Stimulated activated CD8-positive, alpha-beta memory T cell treated with anti-CD3 and anti-CD28 coated beads, Interleukin-12 subunit alpha, Interleukin-12 subunit beta, amount 100 ng/mL, for 24 hours (primary cell): Measurements from ENCODE around the gene TMPO.
"Not testable (repeated sequence)": the region's sequence is repeated elsewhere in the genome, so short reads cannot be mapped to it uniquely, and the experiment has no call there.

ENCODE experiments used
- DNase-seq: peaks from one replicate; pipeline ENCODE4 v3.0.0-alpha.2; 2020; ENCODE audit errors: extremely low read depth

The TMPO gene

GRCh38 chr12:98515287-98516110 lies at the start of gene TMPO:
Gene TMPO, plus strand, starts transcription at chr12:98515590. Its CDS starts 278 bp downstream, at chr12:98515868.
- DNase-seq = peak; percentile 85

DNA sequence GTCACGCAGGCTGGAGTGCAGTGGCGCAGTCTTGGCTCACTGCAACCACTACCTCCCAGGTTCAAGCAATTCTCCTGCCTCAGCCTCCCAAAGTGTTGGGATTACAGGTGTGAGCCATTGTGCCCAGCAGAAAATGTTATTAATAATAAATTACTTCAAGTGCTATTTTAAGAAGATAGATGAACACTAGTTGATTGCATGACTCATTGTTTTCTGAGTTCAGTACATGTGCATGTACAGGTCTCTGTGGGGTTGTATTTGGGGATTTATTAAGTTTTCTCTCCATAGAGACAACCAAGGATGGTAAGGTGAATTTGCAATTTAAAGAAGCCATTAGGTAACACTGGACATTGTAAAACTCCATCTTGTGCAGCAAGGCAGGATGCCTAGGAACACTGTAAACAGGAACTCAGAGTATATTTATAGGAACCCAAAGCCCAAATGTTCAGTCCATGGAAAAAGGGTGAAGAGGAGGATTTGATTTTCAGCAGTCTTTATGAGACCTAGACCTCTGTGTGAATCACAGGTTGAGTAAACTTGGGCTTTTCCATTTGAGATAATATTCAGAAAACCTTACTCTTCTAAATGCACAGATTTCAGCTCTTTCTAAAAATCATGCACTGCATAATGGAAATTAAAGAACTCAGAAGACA lies 49.3 kb upstream of the TMPO start:
- DNase-seq = no peak

DNA sequence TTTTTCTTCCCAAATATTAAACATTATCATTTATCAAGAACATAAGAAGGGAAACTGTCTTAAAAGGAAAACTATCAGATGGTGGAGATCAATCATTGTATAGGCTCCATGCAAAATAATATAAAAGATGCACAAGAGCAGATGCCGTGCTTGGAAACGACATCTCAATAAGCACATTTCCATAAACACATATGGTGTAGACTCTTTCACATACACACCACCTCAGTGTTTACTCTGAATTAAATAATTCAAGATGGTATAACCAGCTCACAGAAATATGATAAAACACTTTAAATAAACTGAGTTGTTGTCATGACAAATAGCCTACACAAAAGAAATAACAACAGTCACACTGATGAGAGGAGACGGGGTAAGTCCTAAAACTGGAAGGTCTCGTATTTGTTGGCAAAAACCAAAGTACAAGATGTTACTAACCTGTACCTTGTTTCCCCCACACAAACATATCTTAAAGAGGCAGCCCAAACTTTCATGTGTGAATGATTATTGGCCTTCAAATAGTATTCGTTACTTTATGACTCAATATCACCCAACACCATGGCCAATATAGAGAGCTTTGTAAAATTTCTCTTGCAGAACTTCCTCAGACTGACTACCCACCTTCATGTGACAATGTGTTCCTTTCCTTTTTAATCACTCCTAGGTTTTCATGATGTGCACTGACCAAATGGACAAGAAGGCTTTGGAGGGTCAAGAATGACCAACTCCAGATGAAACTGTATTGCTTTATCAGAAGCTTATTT lies 48.6 kb upstream of the TMPO start:
- DNase-seq = no peak

DNA sequence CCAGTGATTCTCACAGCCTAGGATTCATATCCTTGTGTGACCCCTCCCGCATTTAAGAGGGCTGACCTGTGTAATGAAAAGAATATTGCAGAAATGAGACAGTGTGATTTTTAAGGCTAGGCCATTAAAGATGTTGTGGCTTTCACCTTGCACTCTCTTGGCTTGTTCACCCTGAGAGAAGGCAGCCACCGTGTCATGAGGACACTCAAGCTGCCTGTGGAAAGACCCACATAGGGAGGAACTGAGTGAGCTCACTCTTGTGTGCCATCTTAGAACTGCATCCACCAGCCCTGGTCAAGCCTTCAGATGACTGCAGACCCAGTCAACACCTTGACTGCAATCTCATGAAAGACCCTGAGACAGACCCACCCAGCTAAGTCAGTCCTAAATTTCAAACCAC lies 46.3 kb upstream of the TMPO start:
- no peak for DNase-seq

DNA sequence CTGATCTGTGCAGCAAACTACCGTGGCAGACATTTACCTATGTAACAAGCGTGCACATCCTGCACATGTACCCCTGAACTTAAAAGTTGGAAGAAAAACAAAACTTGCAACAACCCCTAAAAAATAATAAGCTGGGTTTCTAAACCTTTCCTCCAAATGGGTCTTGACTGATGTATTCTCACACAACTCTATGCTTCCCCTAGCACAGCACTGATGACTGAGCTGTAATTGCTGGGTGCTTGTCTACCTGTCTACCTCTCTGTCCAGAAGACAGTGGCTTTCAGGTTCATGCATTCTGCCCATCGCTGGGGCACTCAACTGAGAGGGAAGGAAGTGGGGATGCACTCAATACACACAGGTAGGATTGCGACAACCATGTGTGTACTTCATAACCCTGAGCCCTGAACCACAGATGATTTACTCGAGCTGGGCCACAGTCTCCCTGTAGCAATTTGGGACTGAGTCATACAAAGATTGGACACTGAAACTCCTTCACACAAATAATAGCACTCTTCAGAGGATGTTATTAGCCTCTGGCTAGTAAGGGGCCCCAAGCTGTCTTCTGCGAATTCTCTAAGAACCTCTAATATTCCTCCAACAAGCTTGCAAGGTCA lies 44.8 kb upstream of the TMPO start:
- no peak for DNase-seq

- no peak for DNase-seq
Observed at GRCh38 chr12:98471085-98471484, 44.3 kb upstream of the TMPO start.

DNA sequence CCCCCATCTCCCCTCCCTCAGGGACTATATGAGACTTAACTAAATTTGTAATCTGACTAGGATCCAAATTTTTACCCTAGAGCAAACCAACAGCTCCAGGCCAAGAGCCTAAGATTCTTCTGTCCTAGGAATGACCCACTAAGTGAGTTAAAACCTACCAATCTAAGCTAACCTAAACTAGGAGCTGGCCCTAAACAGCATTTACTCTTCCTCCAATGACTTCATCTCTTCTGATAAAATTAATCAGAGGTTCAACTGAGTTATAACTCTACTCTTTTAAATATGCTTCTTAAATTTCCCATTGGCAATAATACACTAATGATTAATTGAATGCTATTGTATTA lies 39.9 kb upstream of the TMPO start:
- DNase-seq = no peak

DNA sequence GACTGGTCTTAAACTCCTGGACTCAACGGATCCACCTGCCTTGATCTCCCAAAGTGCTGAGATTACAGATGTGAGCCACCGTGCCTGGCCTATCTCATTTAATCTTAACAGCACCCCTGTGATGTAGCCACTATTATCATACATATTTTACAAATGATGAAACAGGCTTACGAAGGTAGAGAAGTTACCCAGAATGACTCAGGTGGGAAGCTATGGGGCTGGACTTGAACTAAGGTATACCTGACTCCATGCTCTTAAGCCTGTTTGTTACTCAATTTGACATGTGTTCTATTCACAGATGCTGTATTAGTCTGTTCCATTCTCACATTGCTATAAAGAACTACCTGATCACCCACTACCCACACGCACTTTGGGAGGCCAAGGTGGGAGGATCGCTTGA lies 36.8 kb upstream of the TMPO start:
- DNase-seq = no peak

DNA sequence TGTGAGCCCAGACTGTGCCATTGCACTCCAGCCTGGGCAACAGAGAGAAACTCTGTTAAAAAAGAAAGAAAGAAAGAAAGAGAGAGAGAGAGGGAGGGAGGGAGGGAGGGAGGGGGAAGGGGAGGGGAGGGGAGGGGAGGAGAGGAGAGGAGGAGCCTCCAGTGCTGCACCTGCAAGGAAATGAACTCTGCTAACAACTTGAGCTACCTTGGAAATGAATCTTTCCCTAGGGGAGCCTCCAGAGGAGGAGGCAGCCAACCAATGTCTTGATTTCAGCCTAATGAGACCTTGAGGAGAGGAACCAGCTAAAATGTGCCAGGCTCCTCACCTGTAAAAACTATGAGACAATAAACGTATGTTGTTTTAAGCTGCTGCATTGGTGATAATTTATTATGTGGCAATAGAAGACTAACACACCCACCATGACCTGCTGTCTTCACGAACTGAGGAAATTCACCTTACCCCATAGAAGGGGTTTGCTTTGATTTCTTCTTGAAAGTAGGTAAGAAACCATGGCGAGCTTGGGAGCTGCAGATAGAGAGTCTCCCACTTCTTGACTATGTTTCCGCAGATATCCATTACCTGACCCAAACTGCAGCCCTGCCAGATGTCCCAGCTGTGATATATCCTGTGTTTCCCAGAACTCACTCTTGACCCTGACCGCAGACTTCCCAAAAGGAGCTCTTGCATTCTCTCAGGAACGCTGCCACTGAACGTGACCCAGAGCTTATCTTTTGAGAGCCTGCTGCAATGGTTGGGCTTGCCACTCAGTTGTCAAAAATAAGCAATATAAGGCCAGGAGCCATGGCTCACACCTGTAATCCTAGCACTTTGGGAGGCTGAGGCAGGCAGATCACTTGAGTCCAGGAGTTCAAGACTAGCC lies 31.5 kb upstream of the TMPO start:
- no peak for DNase-seq

DNA sequence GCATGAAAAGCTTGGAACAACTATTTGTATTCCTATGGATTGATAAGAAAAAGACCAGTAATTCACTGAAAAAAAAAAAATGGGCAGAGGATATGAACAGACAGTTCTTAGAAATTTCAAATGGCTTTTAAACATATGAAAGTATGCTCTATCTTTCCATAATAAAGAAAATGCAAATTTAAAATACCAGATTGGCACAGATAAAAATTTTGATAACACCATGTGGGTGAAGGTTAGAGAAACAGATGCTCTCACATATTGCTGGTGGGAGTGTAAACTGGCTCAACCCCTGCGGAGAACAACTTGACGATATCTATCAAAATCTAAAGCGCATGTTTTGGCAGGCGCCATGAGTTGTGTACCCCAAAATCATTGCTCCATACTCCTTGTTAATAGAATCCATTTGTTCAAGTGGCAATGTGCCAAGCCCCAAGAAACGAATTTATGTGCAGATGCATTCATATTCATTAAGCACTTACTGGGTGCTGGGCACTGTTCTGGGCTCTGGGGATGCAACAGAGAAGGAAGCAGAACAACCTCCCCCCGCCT lies 29.5 kb upstream of the TMPO start:
- DNase-seq = no peak

GRCh38 chr12:98488416-98488815 lies 27.0 kb upstream of the TMPO start:
- DNase-seq = not testable (repeated sequence)

GRCh38 chr12:98489176-98489575 lies 26.2 kb upstream of the TMPO start:
- DNase-seq = no peak

DNA sequence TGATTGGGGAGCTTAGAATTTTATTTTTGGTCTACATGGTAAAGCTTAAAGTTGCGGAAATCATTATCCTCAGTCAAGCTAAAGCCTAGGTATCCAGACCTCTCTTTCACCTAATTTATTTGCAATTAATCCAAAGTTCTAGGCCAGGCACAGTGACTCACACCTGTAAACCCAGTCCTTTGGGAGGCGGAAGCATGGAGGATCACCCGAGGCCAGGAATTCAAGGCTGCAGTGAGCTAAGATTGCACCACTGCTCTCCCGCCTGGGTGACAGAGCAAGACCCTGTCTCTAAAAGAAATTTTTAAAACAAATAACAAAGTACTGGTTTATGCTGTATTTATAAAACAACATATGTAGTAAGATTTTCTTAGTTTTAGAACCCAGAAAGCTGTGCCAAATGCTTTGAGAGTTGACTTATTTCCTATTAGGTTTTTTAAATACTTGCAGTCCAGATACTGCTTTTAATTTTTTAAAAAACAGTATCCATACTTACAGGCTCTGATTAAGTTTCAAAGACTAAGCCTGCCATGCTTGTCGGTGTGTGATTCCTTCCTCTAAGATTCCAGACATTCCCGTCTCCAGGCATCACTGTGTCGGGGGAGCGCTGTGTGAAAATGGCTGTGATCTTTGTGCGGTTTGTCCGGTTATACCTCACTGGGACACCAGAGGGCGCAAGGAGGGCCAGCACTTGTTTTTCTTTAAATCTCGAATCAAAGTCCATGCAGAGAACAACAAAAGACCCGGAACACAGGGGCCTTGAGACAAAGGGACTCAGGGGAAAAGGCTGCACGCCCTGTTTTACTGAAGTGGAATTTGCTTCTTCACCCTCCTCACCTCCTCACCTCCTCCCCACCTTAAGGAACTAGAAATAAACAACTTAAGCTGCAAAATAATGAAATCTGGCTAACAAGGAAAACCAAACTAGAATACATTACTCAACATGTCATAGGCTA lies 24.6 kb upstream of the TMPO start:
- peak; percentile 41 for DNase-seq

- DNase-seq = no peak
Observed at GRCh38 chr12:98492580-98493140, 22.7 kb upstream of the TMPO start.

DNA sequence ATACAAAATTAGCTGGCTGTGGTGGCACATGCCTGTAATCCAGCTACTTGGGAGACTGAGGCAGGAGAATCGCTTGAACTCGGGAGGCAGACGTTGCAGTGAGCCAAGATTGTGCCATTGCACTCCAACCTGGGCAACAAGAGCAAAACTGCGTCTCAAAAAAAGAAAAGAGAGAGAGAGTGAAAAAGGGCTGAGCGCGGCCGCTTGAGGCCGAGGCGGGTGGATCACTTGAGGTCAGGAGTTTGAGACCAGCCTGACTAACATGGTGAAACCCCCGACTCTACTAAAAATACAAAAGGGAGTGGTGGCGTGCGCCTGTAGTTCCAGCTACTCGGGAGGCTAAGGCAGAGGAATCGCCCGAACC lies 14.1 kb upstream of the TMPO start:
- DNase-seq = not testable (repeated sequence)

GRCh38 chr12:98503342-98503591 lies 12.1 kb upstream of the TMPO start:
- peak; percentile 67 for DNase-seq

- peak; percentile 82 for DNase-seq
Observed at GRCh38 chr12:98503592-98504367, 11.6 kb upstream of the TMPO start.

- DNase-seq = no peak
Observed at GRCh38 chr12:98504368-98504617, 11.1 kb upstream of the TMPO start.

GRCh38 chr12:98509063-98509462 lies 6.3 kb upstream of the TMPO start:
- no peak for DNase-seq
